NCI-H2107 treated with DMSO at 0.1 percent for 48 hours (cell line): ENCODE data around the gene TMA7.
"Not testable (repeated sequence)": the region's sequence is repeated elsewhere in the genome, so short reads cannot be mapped to it uniquely, and the experiment has no call there.

Source experiments
- DNase-seq: peaks from one replicate; lab custom pipeline; 2025; ENCODE audit not compliant: unreplicated experiment; lab: John Stamatoyannopoulos, UW

Gene TMA7

DNA sequence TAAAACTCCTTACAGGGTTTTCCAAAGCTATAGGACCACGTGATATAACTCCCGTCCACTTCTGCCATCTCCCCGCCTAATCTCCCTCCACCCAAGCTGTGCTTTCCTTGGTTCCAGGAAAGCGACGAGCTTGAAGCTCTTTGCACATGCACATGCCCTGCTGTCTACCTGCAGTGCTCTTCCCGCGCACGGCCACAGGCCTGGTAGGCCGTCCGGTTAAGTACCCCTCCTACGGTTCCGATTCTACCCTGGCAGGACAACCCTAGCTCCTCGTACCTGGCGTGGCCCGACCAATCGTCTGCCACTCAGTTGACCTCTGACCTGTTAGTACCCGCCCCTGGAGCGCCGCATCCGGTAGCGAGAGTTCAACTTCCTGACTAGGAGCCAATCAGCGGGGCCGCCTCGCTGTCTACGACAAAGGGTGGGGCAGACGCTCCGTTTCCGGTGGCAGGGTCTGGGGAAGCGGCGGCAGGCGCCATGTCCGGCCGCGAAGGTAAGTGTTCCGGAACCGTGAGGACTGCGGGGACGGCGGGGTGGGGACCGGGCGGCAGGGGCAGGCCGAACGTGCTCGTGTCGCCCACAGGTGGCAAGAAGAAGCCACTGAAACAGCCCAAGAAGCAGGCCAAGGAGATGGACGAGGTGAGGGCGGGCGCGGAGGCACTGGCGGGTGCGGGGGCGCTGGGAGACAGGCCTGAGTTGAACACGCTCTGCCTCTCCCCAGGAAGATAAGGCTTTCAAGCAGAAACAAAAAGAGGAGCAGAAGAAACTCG, at the start of gene TMA7, which contains the start of gene CCDC51:
Gene TMA7 (plus strand): TSS at position 438 of the 770 bp plus-strand sequence. CDS start 40 bp downstream, at position 478.
Gene CCDC51 (minus strand): TSS at position 300 of the 770 bp plus-strand sequence. CDS start 4,991 bp downstream, outside the sequence.
- peak; percentile 87 for DNase-seq

- no peak for DNase-seq
Measured at GRCh38 chr3:48394391-48394790, 45.7 kb upstream of the TMA7 start.

GRCh38 chr3:48395714-48396113, 44.3 kb upstream of the TMA7 start:
- DNase-seq: no peak

- DNase-seq: no peak
Measured at GRCh38 chr3:48397767-48398681, 42.0 kb upstream of the TMA7 start.

DNA sequence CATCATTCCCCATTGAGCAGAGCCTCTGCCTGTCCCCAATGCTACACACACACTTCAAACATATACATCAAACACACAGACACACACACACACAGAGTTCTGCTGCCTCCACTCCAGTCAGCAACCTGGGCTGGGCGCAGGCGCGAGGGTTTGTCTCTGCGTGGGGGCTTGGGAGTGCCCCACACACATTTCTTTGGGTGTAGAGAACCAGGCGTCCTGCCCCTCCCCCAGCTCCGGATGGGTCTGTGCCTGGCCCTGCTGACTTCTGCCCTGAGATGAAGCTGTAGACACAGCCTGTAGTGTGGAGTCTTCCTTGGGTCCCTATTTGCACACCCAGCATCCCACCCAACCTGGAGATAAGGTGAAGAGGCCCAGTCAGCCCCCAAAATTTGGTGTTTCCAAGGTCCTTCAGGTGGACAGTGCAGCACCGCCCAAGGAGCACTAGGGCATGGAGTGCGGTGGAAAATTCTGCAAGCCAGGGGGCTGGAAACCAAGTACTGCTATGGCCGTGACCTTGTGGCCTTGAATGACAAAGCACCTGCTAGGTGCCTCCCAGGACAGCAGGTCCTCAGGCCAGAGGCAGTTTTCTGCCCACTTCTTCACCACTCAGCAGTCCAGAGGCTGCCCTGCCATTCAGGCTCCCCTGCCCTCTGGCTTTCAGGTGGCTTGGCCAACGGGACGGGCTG, 41.2 kb upstream of the TMA7 start:
- DNase-seq: no peak

- peak; percentile 19 for DNase-seq
Measured at GRCh38 chr3:48399387-48400172, 40.5 kb upstream of the TMA7 start.

GRCh38 chr3:48400824-48401433, 39.1 kb upstream of the TMA7 start:
- peak; percentile 1 for DNase-seq

DNA sequence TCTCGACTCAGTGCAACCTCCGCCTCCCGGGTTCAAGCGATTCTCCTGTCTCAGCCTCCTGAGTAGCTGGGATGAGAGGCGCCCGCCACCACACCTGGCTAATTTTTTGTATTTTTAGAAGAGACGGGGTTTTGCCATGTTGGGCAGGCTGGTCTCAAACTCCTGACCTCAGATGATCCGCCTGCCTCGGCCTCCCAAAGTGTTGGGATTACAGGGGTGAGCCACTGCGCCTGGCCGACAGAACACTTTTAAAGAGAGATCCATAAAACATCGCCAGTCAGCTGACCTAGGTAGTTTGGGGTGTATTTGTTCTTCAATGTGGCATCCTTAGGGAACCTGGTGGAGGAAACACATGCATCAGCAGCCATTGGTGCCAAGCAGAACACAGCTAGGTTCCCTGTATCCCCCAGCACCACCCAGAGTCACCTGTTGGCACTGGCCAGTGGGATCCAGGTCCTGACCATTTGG, 38.6 kb upstream of the TMA7 start:
- not testable (repeated sequence) for DNase-seq

- DNase-seq: no peak
Measured at GRCh38 chr3:48402281-48402732, 37.8 kb upstream of the TMA7 start.

- no peak for DNase-seq
Measured at GRCh38 chr3:48402907-48403306, 37.1 kb upstream of the TMA7 start.

- no peak for DNase-seq
Measured at GRCh38 chr3:48403533-48404439, 36.3 kb upstream of the TMA7 start.

GRCh38 chr3:48404440-48405342, 35.4 kb upstream of the TMA7 start:
- no peak for DNase-seq

GRCh38 chr3:48405343-48405881, 34.6 kb upstream of the TMA7 start:
- no peak for DNase-seq

DNA sequence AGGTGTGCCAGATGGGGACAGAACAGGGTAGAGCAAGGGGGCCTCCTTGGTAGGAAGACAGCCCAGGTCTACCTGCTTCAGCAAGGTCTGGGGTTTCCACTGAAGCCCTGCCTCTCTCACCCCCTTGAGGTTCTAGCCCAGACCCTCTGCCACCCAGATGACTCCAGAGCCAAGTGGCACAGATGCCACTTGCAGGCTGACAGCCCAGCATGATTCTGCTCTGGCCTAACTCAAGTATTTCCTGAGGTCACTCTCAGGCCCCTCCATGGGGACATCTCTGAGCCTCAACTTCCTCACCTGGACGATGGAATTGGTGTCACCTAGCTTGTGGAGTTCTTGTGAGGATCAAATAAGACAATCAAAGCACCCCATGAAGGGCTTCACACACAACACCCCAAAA, 34.1 kb upstream of the TMA7 start:
- no peak for DNase-seq

DNA sequence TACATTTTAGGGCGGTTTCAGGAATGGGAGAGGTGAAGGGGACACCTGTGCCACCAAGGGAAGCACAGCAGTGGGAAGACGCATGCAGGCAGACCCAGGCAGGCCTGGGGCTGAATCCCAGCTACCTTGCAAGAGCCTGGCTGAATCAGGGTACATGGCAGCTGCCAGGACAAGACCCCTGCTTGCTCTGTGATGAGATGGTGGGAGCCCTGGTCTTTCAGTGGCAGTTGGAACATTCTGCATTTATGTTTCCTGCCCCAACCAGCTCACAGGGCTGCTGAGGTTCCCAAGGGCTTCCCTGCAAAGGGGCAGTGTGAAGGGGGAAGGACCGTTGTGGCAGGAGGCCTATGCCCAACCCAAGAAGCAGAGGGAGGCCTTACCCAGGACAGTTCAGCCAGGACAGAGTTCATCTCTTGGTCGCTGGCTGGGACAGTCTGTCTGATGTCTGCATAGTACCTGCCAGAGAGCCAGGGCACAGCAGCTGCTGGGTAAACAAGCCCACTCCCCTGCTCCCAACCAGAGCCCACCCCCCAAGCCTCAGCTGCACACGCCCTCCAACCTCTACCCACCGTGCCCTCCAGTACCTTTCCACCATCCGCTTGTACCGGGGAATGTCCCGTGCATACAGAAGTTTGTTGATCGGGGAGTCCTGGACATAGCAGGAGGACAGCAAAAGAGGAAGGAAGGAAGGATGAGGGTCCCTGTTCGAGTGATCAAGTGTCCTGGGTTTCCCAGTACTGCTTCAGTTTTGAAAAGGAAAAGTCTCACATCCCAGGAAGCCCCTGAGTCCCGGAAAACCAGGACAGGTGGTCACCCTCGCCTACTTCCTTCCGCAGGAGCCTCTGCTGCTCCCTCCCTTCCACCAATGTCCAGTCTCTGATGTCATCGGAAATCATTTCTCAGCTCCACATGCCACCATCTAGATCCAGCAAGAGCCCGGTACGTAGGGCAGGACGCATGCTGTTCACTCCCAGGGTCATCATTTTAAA, 33.3 kb upstream of the TMA7 start:
- DNase-seq: no peak

DNA sequence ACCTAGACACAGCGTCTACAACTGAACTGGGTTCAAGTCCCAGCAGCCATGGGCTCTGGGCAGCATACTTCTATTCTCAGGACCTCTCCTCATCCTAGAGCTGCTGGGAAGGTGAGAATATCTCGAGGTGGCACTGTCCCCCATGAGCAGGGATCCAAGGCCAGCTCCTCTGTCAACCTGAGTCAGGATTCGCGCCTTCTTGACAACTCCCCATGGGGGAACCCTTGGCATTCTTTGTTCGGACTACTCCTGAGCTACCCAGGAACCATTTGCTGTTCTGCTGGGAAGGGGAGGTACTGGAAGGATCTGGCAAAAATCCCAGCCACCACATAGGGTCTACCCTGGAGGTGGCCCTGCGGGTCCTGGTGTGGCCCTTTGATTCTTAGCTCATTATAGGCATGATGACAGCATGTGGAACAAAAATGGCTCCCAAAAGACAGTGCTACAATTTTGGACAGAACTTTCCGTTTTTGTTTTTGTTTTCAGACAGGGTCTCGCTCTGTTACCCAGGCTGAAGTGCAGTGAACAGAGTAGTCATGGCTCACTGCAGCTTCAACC, 32.4 kb upstream of the TMA7 start:
- no peak for DNase-seq
